Measurements from ENCODE around the gene NOTUM. TPM values are rescaled to one million over a fixed set of nuclear protein-coding genes. Genes with fewer than 3 reads are reported as not detected.

Gene NOTUM
- total RNA-seq, 5 donors from 2014 or later (not counting 1 experiment from before 2014, with no cell fraction given): 0.13 to 0.33 (median 0.29) TPM; not detected in 2

GRCh38 chr17:81928544-81929252 is 32.3 kb downstream of the NOTUM start:
- H3K9me3 ChIP-seq: no peaks in the 10 kb centered on the region
- POLR2A ChIA-PET: no interaction called here
- Mint-ChIP-seq H3K9me3 (no peaks in the 10 kb centered on the region), H3K27me3 (peaks cover 0 to 24% of the 10 kb centered on the region in 2 donors), H3K4me3 (peak overlapping the region; percentile 46 to 65 (median 59)), H3K36me3 (no peaks in the 10 kb centered on the region), H3K4me1 (peaks cover 21 to 35% (median 22%) of the 10 kb centered on the region in 3 donors), H3K27ac (no peak overlapping the region)
- DNase-seq: no peak
- no peak for ATAC-seq (replicated peaks in 1 of 4)
- H3K36me3 ChIP-seq (ENCODE audit: control insufficient read depth in 2 of 2, extremely low read depth in 1 of 2, insufficient read depth in 1 of 2, low read length in 1 of 2): no peaks in the 10 kb centered on the region
- peaks cover 2 to 53% of the 10 kb centered on the region in 2 experiments for H3K27me3 ChIP-seq (replicated peaks in 1 of 2; ENCODE audit: control insufficient read depth in 2 of 2, extremely low read depth in 1 of 2, insufficient read depth in 2 of 2, low read length in 1 of 2)
- CTCF ChIA-PET: interaction anchor here in 1 of 2 donors (0.6 kb wide), 1 partner anchor 12 kb away, joined by 8 read pairs; no protein-coding TSS in a partner anchor
- H3K27ac ChIP-seq (ENCODE audit: low read length): no peak overlapping the region
- peaks cover 21 to 43% of the 10 kb centered on the region in 2 experiments for H3K4me1 ChIP-seq (ENCODE audit: control insufficient read depth in 1 of 2, extremely low read depth in 1 of 2, insufficient read depth in 2 of 2, low read length in 2 of 2)
- 33% methylated on average over 35 of the region's 44 CpGs for WGBS (ENCODE audit: insufficient coverage)
- peak overlapping the region; percentile 37 to 50 for H3K4me3 ChIP-seq (ENCODE audit: control insufficient read depth in 1 of 2, extremely low read depth in 1 of 2, low read length in 1 of 2)

GRCh38 chr17:81927653-81928543 is 33.1 kb downstream of the NOTUM start, which contains the start of gene MAFG:
MAFG (minus strand) TSS chr17:81927735; CDS start chr17:81923185, 4,550 bp downstream.
- under 1% methylated on average over 93 of the region's 98 CpGs for WGBS (ENCODE audit: insufficient coverage)
- Mint-ChIP-seq H3K36me3 (no peaks in the 10 kb centered on the region), H3K9me3 (no peaks in the 10 kb centered on the region), H3K27ac (peak within 1 kb of the TSS; percentile 88 to 89), H3K4me1 (peaks cover 21 to 37% (median 22%) of the 10 kb centered on the region in 3 donors), H3K27me3 (peaks cover 0 to 24% of the 10 kb centered on the region in 2 donors), H3K4me3 (peak within 1 kb of the TSS; percentile 81 to 90 (median 83))
- CTCF ChIA-PET: interaction anchor here in 1 of 2 donors (0.5 to 0.6 kb wide), 2 partner anchors 11 to 17 kb away, joined by 4 to 8 read pairs; no protein-coding TSS in a partner anchor
- Histone ChIP-seq H3K27ac (ENCODE audit: low read length) (peak within 1 kb of the TSS; percentile 31), H3K9me3 (no peaks in the 10 kb centered on the region), H3K36me3 (ENCODE audit: control insufficient read depth in 2 of 2, extremely low read depth in 1 of 2, insufficient read depth in 1 of 2, low read length in 1 of 2) (no peaks in the 10 kb centered on the region), H3K4me1 (ENCODE audit: control insufficient read depth in 1 of 2, extremely low read depth in 1 of 2, insufficient read depth in 2 of 2, low read length in 2 of 2) (peaks cover 23 to 48% of the 10 kb centered on the region in 2 experiments), H3K4me3 (ENCODE audit: control insufficient read depth in 1 of 2, extremely low read depth in 1 of 2, low read length in 1 of 2) (peak within 1 kb of the TSS; percentile 56 to 58), H3K27me3 (replicated peaks in 1 of 2; ENCODE audit: control insufficient read depth in 2 of 2, extremely low read depth in 1 of 2, insufficient read depth in 2 of 2, low read length in 1 of 2) (peaks cover 2 to 46% of the 10 kb centered on the region in 2 experiments)
- DNase-seq (peak; percentile 68 to 96 (median 82)), ATAC-seq (replicated peaks in 1 of 4) (peak; percentile 71 to 81 (median 73))
- POLR2A ChIA-PET: interaction anchor here in 1 of 2 donors (0.6 kb wide), 1 partner anchor 28 kb away, joined by 3 read pairs; no protein-coding TSS in a partner anchor

GRCh38 chr17:81927152-81927652 is 33.8 kb downstream of the NOTUM start:
- ChIA-PET CTCF (interaction anchor here in 1 of 2 donors (0.5 kb wide), 1 partner anchor 17 kb away, joined by 4 read pairs; no protein-coding TSS in a partner anchor), POLR2A (no interaction called here)
- H3K36me3 ChIP-seq (ENCODE audit: control insufficient read depth in 2 of 2, extremely low read depth in 1 of 2, insufficient read depth in 1 of 2, low read length in 1 of 2): peaks cover 2% of the 10 kb centered on the region in 2 donors
- Mint-ChIP-seq H3K4me1 (peaks cover 21 to 37% (median 22%) of the 10 kb centered on the region in 3 donors), H3K9me3 (no peaks in the 10 kb centered on the region), H3K27me3 (peaks cover 0 to 24% of the 10 kb centered on the region in 2 donors), H3K36me3 (no peaks in the 10 kb centered on the region), H3K4me3 (peak overlapping the region in 2 of 3 donors; percentile 70 to 90), H3K27ac (no peak overlapping the region)
- peaks cover 23 to 48% of the 10 kb centered on the region in 2 experiments for H3K4me1 ChIP-seq (ENCODE audit: control insufficient read depth in 1 of 2, extremely low read depth in 1 of 2, insufficient read depth in 2 of 2, low read length in 2 of 2)
- peaks cover 2 to 39% of the 10 kb centered on the region in 2 experiments for H3K27me3 ChIP-seq (replicated peaks in 1 of 2; ENCODE audit: control insufficient read depth in 2 of 2, extremely low read depth in 1 of 2, insufficient read depth in 2 of 2, low read length in 1 of 2)
- WGBS (ENCODE audit: insufficient coverage): under 1% methylated on average over 63 of the region's 78 CpGs
- no peak overlapping the region for H3K27ac ChIP-seq (ENCODE audit: low read length)
- peak; percentile 46 to 49 (median 48) for ATAC-seq (replicated peaks in 1 of 4)
- no peaks in the 10 kb centered on the region for H3K9me3 ChIP-seq
- peak in 4 of 35 experiments; percentile 7 to 24 (median 21) for DNase-seq
- H3K4me3 ChIP-seq (ENCODE audit: control insufficient read depth in 1 of 2, extremely low read depth in 1 of 2, low read length in 1 of 2): peak overlapping the region; percentile 56 to 58

DNA sequence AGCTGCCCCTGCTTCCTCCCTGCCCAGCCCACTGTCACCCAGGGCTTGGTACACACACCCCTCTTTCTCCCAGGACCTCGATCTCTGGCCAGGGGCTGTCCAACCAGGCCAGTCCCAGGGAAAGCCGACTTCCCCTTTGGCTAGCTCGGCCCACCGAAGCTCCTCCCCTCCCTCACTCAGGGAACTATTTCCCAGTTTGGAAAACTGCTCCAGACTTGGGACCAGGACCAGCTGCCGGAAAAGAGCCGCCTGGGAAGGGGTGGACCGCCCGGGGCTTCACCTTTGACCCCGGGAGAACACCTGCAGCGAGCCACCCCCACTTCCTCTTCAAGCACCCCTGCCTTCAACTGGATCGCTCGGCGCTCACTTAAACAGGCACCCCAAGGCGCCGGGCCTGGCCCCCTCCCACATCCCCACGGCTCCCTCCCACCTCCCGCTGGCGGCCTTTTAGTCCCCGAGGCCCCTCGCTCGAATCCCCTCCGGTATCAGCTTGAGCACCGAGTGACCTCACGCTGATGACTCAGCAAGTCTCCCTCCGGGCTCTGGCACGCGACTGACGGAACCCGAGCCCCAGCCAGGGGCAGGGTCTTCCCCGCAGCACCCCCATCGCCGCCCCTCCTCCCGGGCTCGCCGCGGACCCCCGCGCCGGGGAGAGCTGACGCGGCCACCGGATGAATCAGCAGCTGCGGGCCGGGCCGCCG is 34.4 kb downstream of the NOTUM start:
- Histone ChIP-seq H3K27me3 (replicated peaks in 1 of 2; ENCODE audit: control insufficient read depth in 2 of 2, extremely low read depth in 1 of 2, insufficient read depth in 2 of 2, low read length in 1 of 2) (peaks cover 2 to 34% of the 10 kb centered on the region in 2 experiments), H3K27ac (ENCODE audit: low read length) (peak overlapping the region; percentile 31), H3K4me1 (ENCODE audit: control insufficient read depth in 1 of 2, extremely low read depth in 1 of 2, insufficient read depth in 2 of 2, low read length in 2 of 2) (peaks cover 23 to 48% of the 10 kb centered on the region in 2 experiments), H3K4me3 (ENCODE audit: control insufficient read depth in 1 of 2, extremely low read depth in 1 of 2, low read length in 1 of 2) (peak overlapping the region; percentile 56 to 58), H3K9me3 (no peaks in the 10 kb centered on the region), H3K36me3 (ENCODE audit: control insufficient read depth in 2 of 2, extremely low read depth in 1 of 2, insufficient read depth in 1 of 2, low read length in 1 of 2) (peaks cover 2 to 5% of the 10 kb centered on the region in 2 donors)
- H3K4me1 Mint-ChIP-seq: peaks cover 21 to 37% (median 22%) of the 10 kb centered on the region in 3 donors
- DNase-seq: peak in 29 of 35 experiments; percentile 16 to 67 (median 39)
- under 1% methylated on average over 45 of the region's 46 CpGs for WGBS (ENCODE audit: insufficient coverage)
- ATAC-seq (replicated peaks in 1 of 4): peak; percentile 25 to 35 (median 28)
- H3K27ac Mint-ChIP-seq: peak overlapping the region; percentile 88 to 89
- H3K36me3 Mint-ChIP-seq: no peaks in the 10 kb centered on the region
- H3K27me3 Mint-ChIP-seq: peaks cover 0 to 18% of the 10 kb centered on the region in 2 donors
- peak overlapping the region; percentile 81 to 90 (median 83) for H3K4me3 Mint-ChIP-seq
- ChIA-PET CTCF (no interaction called here), POLR2A (no interaction called here)
- no peaks in the 10 kb centered on the region for H3K9me3 Mint-ChIP-seq

DNA sequence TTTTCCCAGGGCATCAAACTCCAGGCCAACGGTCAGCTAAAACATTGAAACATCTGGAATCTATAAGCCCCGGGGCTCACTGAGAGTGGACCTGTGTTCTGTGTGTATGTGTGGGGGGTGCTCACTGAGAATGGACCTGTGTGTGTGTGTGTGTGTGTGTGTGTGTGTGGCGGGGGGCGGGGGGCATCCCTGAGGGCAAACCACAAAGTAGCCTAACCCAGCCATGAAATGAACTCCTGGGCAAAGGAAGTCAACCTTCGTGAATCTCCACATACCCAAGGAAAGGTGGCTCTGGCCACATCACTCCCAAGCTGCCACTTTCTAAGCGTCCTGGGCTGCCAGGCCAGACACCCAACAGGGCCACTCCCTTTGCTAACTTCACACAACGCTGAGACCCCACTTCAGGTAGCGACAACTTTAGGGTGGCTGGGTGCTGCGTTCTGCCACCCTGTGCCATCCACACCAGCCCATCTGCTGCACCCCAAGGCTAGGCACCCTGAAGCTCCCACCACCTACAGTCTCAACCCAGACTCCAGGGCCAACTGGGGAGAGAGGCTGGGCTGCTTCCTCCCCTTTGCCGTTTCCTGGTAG is 35.0 kb downstream of the NOTUM start:
- ChIA-PET POLR2A (no interaction called here), CTCF (interaction anchor here in 1 of 2 donors (0.7 kb wide), 1 partner anchor 33 kb away, joined by 4 read pairs; no protein-coding TSS in a partner anchor)
- Histone ChIP-seq H3K27me3 (replicated peaks in 1 of 2; ENCODE audit: control insufficient read depth in 2 of 2, extremely low read depth in 1 of 2, insufficient read depth in 2 of 2, low read length in 1 of 2) (peaks cover 2 to 29% of the 10 kb centered on the region in 2 experiments), H3K27ac (ENCODE audit: low read length) (peak overlapping the region; percentile 31), H3K36me3 (ENCODE audit: control insufficient read depth in 2 of 2, extremely low read depth in 1 of 2, insufficient read depth in 1 of 2, low read length in 1 of 2) (peaks cover 2 to 5% of the 10 kb centered on the region in 2 donors), H3K4me3 (ENCODE audit: control insufficient read depth in 1 of 2, extremely low read depth in 1 of 2, low read length in 1 of 2) (peak overlapping the region; percentile 56 to 58), H3K9me3 (no peaks in the 10 kb centered on the region), H3K4me1 (ENCODE audit: control insufficient read depth in 1 of 2, extremely low read depth in 1 of 2, insufficient read depth in 2 of 2, low read length in 2 of 2) (peaks cover 23 to 48% of the 10 kb centered on the region in 2 experiments)
- H3K4me3 Mint-ChIP-seq: peak overlapping the region; percentile 81 to 90 (median 83)
- ATAC-seq (replicated peaks in 1 of 4) (peak in 1 of 4 experiments; percentile 15), DNase-seq (peak in 1 of 35 experiments; percentile 35)
- H3K27ac Mint-ChIP-seq: peak overlapping the region; percentile 88 to 89
- no peaks in the 10 kb centered on the region for H3K36me3 Mint-ChIP-seq
- H3K27me3 Mint-ChIP-seq: peaks cover 0 to 14% of the 10 kb centered on the region in 2 donors
- H3K9me3 Mint-ChIP-seq: no peaks in the 10 kb centered on the region
- 57% methylated on average over 6 of the region's 10 CpGs for WGBS (ENCODE audit: insufficient coverage)
- H3K4me1 Mint-ChIP-seq: peaks cover 21 to 37% (median 22%) of the 10 kb centered on the region in 3 donors
